Measurements from ENCODE around the gene GZMM. TPM values are rescaled to one million over a fixed set of nuclear protein-coding genes. Genes with fewer than 3 reads are reported as not detected.

The GZMM gene
- polyA plus RNA-seq, 1 donor from 2014 or later: 15.8 TPM

DNA sequence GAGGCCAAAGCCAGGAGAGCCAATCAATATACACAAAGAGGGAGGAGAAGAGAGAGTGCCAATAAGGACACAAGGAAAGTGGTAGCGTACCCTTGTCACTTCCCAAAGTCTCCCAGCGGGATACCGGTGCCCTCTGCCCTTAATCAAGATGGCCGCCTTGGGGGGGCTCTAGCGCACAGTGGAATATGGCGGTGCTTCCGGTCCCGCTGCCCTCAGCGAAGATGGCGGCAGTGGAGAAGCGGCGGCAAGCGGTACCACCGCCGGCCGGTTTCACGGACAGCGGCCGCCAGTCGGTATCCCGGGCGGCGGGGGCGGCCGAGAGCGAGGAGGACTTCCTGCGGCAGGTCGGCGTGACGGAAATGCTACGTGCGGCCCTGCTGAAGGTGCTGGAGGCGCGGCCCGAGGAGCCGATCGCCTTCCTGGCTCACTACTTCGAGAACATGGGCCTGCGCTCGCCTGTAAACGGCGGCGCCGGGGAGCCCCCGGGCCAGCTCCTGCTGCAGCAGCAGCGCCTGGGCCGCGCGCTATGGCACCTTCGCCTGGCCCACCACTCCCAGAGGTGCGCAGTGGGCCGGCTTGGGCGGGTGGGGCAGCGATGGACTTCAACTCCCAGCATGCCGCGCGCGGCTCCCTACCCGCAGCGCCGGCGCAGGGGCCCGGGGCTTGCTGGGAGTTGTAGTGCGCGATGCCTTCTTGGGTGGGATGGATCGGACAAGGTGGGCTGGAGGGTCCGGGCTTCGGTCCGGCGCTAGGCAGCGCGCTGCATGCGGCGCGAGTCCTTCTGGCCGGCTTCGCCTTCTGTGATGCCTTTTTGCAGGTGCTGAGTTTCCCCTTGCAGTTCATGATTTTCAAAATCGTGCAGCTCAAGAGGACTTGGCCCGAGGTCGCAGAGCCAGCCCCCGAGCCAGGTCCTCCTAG, 36.3 kb upstream of the GZMM start, which contains the start of gene TPGS1:
TSS of gene TPGS1 (plus strand) at position 212 of the 918 bp plus-strand sequence. CDS start at position 222, 10 bp downstream.
- Mint-ChIP-seq H3K4me3 (peak within 1 kb of the TSS; percentile 92 to 100 (median 97)), H3K27ac (peak within 1 kb of the TSS; percentile 91 to 99 (median 97)), H3K9me3 (peaks cover 0 to 1% (median 0%) of the 10 kb centered on the region in 3 donors), H3K27me3 (no peaks in the 10 kb centered on the region), H3K36me3 (peaks cover 2% of the 10 kb centered on the region), H3K4me1 (peaks cover 17 to 29% (median 25%) of the 10 kb centered on the region in 3 donors)

DNA sequence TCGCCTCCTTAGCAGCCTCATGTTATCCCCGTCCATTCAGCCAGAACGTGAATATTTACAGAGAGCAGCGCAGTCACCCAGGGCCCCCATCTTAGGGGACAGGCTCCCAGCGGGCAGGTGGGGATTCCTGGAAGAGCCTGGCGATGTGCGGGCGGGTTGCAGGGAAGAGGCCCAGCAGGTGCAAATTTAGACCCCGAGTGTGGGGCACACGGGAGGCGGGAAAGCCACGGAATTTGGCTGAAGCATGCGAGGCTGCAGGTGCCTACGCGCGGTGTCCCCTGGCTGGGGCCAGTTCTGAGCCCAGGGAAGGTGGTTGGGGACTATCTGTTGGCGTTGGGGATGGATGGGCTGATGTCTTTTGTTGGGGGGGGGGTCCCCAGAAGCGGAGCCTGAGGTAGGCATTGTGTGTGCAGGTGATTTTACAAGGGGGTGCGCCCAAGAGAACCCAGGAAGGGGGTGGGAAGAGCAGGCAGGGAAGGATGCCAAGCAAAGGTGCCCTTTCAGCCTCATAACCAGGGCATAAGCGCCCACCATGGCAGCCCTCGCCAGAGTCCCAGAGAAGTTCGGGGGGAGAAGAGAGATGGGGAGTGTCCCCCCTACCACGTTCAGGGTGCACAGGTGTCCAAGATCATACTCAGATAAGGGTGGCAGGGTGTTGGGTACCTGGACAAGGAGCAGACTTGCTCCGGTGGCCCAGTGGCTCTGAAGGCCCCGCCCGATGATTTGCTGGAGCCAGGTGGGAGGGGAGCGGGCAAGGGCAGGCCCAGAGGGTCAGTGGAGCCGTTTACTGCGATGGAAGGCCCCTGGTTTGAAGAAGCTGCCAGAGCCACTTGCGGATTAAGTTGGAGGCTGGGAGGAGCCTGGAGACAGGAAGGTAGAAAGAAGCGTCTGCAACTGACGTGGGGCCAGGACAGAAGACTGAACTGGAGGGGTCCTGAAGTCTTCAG, 35.4 kb upstream of the GZMM start:
- Mint-ChIP-seq H3K27me3 (no peaks in the 10 kb centered on the region), H3K9me3 (no peaks in the 10 kb centered on the region), H3K27ac (peak overlapping the region in 2 of 3 donors; percentile 91), H3K4me3 (peak overlapping the region; percentile 92 to 100 (median 97)), H3K4me1 (peaks cover 17 to 25% (median 21%) of the 10 kb centered on the region in 3 donors), H3K36me3 (peaks cover 2% of the 10 kb centered on the region)

DNA sequence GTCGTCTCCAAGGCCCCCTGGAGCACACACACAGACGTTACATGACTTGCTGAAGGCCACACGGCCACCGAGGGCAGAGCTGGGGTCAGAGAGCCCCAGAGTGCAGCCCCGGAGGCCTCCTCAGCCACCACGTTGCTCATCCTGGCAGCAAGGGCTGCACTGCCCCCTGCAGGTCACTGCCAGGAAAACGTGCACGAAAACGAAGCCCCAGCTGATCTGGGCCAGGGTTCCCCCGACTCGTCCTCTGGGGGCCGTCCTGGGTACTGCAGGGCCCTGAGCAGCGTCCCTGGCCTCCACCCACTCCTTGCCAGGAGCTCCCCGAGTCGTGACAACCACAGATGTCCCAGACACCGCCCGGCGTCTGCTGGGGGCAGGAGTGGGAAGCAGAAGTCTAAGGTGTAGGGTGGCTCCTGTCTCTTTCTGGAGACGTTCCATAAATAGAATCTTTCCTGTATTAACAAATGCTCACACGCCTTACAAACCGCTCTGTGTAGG, 33.2 kb upstream of the GZMM start:
- H3K9me3 Mint-ChIP-seq: no peaks in the 10 kb centered on the region
- H3K4me3 Mint-ChIP-seq: peak overlapping the region; percentile 77 to 87 (median 84)
- H3K4me1 Mint-ChIP-seq: peaks cover 17 to 23% (median 18%) of the 10 kb centered on the region in 3 donors
- H3K36me3 Mint-ChIP-seq: peaks cover 2% of the 10 kb centered on the region
- H3K27ac Mint-ChIP-seq: peak overlapping the region in 2 of 3 donors; percentile 94 to 97
- H3K27me3 Mint-ChIP-seq: no peaks in the 10 kb centered on the region

DNA sequence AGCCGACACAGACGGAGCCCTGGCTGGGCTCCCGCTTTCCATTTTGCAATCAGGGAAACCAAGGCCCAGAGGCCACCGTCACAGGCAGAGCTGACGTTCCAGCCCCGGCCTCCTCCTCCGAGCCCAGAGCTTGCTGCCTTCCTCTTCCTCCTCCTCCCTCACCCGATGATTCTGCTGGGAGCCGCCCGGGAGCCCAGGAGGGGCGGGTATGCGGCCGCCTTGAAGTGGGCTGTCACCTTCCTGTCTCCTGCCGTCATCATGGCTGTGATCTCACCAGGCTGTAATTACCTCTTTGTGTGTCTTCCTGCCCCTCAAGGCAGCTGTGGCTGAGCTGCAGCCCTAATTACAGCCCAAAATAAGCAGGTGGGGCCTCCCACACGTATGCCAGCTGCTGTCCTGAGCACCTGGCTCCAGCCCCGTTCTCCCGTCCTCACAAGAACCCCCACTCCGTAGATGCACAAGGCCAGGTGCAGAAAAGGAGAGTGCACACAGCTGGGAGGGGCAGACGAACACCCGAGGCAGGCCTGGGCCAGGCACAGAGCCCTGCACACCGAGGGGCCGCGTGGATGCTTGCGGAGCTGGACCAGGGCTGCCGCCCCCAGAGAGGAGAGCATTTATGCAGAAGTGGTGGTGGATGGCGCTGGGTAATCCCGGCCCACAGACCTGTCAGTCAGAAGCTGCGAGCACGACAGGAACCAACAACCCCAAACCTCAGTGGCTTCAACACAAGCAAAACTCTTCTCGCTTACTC, 32.6 kb upstream of the GZMM start:
- Mint-ChIP-seq H3K4me3 (peak overlapping the region; percentile 77 to 87 (median 84)), H3K4me1 (peaks cover 17 to 23% (median 18%) of the 10 kb centered on the region in 3 donors), H3K27ac (peak overlapping the region; percentile 69 to 97 (median 94)), H3K9me3 (no peaks in the 10 kb centered on the region), H3K36me3 (peaks cover 2% of the 10 kb centered on the region), H3K27me3 (no peaks in the 10 kb centered on the region)

DNA sequence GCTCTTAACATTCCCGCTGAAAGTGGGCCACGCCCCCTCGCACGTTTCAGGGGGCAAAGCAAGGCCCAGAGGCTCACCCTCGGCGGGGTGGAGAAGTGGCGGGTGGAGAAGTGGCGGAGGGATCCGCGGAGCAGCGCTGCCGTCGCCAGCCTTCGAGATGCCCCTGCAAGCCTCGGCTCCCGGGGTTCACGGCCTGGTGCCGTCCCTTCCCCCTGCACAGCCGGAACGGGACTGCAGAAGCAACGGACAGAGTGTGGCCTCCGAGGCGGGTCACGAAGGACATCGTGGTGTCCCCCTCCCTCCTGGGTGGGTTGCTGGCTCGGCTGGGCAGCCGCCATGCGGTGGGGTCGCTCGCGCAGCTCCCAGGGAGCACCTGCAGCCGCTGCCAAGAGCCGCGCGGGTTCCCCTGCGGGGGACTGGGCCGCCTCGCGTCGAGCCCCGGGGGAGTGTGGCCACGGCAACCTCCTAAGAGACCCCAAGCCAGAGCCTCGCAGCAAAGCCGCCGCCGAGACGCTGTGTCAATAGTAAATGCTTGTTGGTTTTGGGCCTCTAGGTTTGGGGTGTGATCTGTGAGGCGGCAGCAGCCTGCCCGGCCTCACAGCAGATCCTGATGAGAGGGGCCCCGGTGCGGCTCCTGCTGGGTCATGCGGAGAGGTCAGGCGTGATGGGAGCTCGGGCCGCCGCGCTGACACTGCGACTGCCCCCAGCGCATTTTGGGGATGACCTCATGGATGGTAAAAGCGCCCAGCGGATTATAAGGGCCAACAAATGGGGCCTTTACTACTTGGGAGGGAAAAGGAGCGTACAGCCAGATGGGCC, 31.1 kb upstream of the GZMM start:
- H3K4me1 Mint-ChIP-seq: peaks cover 17 to 18% (median 18%) of the 10 kb centered on the region in 3 donors
- H3K9me3 Mint-ChIP-seq: no peaks in the 10 kb centered on the region
- H3K36me3 Mint-ChIP-seq: peaks cover 2% of the 10 kb centered on the region
- H3K27me3 Mint-ChIP-seq: no peaks in the 10 kb centered on the region
- H3K27ac Mint-ChIP-seq: peak overlapping the region in 1 of 3 donors; percentile 12
- H3K4me3 Mint-ChIP-seq: peak overlapping the region in 1 of 4 donors; percentile 87

DNA sequence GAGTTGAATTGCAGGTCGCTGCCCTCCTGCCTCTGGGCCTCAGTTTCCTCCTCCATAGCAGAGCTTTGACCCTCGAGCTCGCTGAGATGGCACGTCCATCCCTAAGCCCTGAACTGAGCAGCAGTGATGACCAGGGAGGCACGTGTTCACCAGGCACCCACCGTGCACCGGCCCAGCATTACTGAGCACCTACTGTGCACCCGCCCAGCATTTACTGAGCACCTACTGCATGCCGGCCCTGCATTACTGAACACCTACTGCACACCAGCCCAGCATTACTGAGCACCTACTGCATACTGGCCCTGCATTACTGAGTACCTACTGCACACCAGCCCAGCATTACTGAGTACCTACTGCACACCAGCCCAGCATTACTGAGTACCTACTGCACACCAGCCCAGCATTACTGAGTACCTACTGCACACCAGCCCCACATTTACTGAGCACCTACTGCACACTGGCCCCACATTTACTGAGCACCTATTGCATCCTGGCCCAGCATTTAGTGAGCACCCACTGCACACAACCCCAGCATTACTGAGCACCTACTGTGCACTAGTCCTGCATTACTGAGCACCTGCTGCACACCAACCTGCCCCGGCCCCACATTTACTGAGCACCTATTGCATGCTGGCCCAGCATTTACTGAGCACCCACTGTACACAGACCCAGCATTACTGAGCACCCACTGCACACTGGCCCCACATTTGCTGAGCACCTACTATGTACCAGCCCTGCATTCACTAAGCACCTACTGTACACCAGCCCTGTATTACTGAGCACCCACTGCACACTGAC, 30.3 kb upstream of the GZMM start:
- Mint-ChIP-seq H3K27me3 (no peaks in the 10 kb centered on the region), H3K36me3 (peaks cover 2% of the 10 kb centered on the region), H3K4me1 (peaks cover 14 to 18% (median 14%) of the 10 kb centered on the region in 3 donors), H3K27ac (peak overlapping the region in 1 of 3 donors; percentile 12), H3K9me3 (no peaks in the 10 kb centered on the region), H3K4me3 (peak overlapping the region in 1 of 4 donors; percentile 33)

DNA sequence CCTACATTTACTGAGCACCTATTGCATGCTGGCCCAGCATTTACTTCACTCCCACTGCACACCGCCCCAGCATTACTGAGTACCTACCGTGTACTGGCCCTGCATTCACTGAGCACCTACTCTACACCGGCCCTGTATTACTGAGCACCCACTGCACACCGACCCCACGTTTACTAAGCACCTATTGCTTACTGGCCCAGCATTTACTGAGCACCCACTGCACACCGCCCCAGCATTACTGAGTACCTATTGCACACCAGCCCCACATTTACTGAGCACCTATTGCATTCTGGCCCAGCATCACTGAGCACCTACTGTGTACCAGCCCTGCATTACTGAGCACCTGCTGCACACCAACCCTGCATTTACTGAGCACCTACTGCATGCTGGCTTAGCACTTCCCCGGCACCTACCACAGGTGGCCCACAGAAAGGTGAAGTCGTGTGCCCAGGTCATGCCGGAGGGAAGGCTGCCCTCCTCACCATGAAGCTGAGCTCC, 29.6 kb upstream of the GZMM start:
- Mint-ChIP-seq H3K4me1 (peaks cover 12 to 18% (median 14%) of the 10 kb centered on the region in 3 donors), H3K4me3 (peak overlapping the region in 1 of 4 donors; percentile 33), H3K27ac (no peak overlapping the region)

DNA sequence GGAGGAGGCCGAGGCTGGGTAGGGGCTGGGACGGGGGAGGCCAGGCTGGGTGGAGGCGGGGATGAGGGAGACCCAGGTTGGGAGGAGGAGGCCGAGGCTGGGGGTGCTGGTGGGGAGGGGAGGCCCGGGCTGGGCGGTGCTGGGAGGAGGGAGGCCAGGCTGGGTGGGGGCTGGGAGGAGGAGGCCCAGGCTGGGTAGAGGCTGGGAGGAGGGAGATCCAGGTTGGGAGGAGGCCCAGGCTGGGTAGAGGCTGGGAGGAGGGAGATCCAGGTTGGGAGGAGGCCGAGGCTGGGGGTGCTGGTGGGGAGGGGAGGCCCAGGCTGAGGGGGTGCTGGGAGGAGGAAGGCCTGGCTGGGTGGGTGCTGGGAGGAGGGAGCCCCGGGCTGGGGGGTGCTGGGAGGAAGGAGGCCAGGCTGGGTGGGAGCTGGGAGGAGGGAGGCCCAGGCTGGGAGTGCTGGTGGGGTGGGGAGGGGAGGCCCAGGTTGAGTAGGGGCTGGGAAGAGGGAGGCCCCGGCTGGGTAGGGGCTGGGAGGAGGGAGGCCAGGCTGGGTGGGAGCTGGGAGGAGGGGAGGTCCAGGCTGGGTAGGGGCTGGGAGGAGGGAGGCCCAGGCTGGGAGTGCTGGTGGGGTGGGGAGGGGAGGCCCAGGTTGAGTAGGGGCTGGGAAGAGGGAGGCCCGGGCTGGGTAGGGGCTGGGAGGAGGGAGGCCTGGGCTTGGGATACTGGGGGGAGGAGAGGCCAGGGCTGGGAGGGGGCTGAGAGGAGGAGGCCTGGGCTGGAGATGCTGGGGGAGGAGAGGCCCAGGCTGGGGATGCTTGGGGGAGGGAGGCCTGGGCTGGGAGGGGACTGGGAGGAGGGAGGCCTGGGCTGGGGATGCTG, 25.9 kb upstream of the GZMM start:
- no peaks in the 10 kb centered on the region for H3K9me3 Mint-ChIP-seq
- H3K27ac Mint-ChIP-seq: no peak overlapping the region
- H3K4me1 Mint-ChIP-seq: peaks cover 0 to 5% (median 4%) of the 10 kb centered on the region in 3 donors
- no peak overlapping the region for H3K4me3 Mint-ChIP-seq
- no peaks in the 10 kb centered on the region for H3K27me3 Mint-ChIP-seq
- no peaks in the 10 kb centered on the region for H3K36me3 Mint-ChIP-seq

More for the DNA sequence above, 29.6 kb upstream of the GZMM start:
- no peaks in the 10 kb centered on the region for H3K9me3 Mint-ChIP-seq
- no peaks in the 10 kb centered on the region for H3K27me3 Mint-ChIP-seq
- peaks cover 2% of the 10 kb centered on the region for H3K36me3 Mint-ChIP-seq

DNA sequence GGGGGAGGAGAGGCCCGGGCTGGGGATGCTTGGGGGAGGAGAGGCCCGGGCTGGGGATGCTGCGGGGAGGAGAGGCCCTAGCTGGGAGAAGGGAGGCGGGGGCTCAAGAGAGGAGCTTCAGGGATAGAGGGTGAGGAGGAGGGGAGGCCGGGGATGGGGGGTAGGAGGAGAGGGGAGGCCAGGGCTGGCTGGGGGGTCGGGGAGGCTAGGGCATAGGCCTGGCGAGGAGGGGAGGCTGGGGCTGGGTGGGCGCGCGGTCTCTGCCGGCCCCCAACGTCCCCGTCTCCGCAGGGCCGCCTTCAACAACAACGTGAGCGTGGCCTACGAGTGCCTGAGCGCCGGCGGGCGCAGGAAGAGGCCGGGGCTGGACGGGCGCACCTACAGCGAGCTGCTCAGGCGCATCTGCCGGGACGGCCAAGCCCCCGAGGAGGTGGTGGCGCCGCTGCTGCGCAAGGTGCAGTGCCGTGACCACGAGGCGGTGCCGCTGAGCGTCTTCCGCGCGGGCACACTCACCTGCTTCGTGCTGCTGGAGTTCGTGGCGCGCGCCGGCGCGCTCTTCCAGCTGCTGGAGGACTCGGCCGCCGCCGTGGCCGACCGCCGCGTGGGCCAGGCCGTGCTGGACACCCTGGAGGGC, 25.1 kb upstream of the GZMM start:
- no peak overlapping the region for H3K4me3 Mint-ChIP-seq

DNA sequence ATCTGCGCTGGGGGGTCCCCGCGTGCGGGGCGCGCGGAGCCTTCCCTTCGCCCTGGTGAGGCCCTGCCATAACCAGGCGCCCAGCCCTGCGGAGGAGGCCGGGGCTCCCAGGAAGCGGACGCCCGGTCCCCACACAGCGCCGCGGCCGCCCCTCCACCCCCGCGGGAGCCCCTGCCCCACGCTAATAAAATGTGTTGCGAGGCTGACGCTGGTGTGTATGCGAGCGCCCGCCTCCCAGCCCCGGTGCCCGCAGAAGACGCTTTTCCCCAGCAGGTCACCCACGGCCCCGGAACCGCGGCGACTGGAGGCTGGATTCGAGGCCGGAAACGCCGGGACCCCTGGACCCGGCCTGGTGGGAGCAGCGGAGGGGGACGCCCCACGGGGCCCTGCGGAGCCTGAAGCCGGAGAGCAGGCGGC, 24.4 kb upstream of the GZMM start:
- no peak overlapping the region for H3K4me3 Mint-ChIP-seq
- H3K9me3 Mint-ChIP-seq: no peaks in the 10 kb centered on the region
- no peak overlapping the region for H3K27ac Mint-ChIP-seq
- H3K4me1 Mint-ChIP-seq: peaks cover 0 to 4% (median 0%) of the 10 kb centered on the region in 3 donors
- no peaks in the 10 kb centered on the region for H3K27me3 Mint-ChIP-seq
- H3K36me3 Mint-ChIP-seq: no peaks in the 10 kb centered on the region

More for the DNA sequence above, 25.1 kb upstream of the GZMM start:
- peaks cover 0 to 5% (median 4%) of the 10 kb centered on the region in 3 donors for H3K4me1 Mint-ChIP-seq
- no peaks in the 10 kb centered on the region for H3K9me3 Mint-ChIP-seq
- H3K27me3 Mint-ChIP-seq: no peaks in the 10 kb centered on the region
- H3K27ac Mint-ChIP-seq: no peak overlapping the region
- no peaks in the 10 kb centered on the region for H3K36me3 Mint-ChIP-seq

DNA sequence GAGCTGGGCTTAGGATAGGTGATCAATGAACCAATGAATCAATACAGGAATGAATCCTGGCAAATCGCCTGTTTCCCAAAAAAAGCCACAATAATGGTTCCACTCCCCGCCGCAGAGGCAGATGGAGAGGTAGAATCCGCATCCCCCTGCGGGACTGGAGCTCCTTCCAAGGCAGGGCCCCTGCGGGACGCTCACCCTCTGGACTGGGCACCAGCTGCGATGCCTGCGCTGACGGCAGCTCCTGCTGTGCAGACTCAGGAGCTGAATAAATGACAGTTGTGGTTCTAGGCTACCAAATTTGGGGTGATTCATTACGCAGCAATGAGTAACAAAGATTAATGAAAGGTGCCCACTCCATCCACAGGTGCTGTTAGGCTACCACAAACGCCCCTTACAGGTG, 21.1 kb upstream of the GZMM start:
- H3K27ac Mint-ChIP-seq: no peak overlapping the region
- no peak overlapping the region for H3K4me3 Mint-ChIP-seq
- H3K27me3 Mint-ChIP-seq: peaks cover 5% of the 10 kb centered on the region
- H3K4me1 Mint-ChIP-seq: peaks cover 0 to 2% (median 1%) of the 10 kb centered on the region in 3 donors
- H3K9me3 Mint-ChIP-seq: no peaks in the 10 kb centered on the region
- H3K36me3 Mint-ChIP-seq: no peaks in the 10 kb centered on the region
